COLO668 (cell line): ENCODE results near the gene OPRM1.
"Not testable (repeated sequence)": the region's sequence is repeated elsewhere in the genome, so short reads cannot be mapped to it uniquely, and the experiment has no call there.

Experiments used
- DNase-seq: peaks from one replicate; lab custom pipeline; 2025; ENCODE audit not compliant: unreplicated experiment; lab: John Stamatoyannopoulos, UW

OPRM1 gene

DNA sequence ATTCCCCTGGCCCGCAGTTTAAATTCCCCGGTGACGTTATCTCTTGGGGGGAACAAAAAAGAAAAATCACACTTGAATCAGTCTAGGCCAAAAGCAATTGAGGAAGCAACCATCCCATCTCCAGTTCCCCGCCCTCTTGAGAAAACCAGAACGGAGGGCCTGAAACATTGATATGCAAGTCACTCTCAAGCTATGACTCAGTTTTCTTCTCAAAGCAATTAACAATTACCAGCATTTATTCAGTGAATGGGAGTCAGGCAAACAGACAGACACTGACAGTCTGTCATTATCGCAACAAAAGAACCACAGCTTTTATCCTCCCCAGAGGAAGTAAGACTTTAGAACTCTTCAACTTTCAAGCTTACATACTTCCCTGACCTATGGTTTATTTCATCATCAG, 100.9 kb downstream of the OPRM1 start:
- DNase-seq: no peak

DNA sequence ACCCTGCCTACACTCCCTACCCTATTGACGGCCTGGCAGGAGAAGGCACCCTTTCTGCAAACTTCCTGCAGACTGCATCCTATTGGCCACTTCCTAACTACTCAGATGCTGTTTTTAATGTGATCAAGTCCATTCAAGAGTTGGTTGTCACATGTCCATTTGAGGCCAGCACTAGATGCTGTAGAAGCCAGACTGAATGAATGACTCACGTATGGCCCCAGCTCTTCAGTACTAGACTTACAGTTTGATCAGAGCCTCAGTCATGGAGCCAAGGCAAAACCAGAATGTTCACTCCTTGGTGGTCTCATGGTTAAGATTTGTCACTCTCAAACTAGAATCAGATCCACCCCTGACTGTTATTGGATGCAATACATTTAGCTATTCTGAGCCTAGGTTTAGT, 101.7 kb downstream of the OPRM1 start:
- no peak for DNase-seq

DNA sequence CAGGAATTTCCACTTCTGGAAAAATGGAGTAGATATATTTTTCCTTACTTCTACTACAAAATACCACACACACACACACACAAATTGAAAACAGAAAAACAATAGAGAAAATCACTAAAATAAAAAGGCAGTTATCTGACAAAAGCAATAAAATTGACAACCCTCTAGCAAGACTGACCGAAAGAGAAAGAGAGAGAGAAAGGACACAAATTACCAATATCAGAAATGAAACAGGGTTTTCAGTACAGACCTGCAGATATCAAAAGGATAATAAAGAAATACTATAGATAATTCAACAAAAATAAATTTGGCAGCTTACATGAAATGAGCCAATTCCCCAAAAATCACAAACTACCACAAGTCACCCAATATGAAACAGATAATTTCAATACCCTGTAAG, 104.7 kb downstream of the OPRM1 start:
- DNase-seq: no peak

DNA sequence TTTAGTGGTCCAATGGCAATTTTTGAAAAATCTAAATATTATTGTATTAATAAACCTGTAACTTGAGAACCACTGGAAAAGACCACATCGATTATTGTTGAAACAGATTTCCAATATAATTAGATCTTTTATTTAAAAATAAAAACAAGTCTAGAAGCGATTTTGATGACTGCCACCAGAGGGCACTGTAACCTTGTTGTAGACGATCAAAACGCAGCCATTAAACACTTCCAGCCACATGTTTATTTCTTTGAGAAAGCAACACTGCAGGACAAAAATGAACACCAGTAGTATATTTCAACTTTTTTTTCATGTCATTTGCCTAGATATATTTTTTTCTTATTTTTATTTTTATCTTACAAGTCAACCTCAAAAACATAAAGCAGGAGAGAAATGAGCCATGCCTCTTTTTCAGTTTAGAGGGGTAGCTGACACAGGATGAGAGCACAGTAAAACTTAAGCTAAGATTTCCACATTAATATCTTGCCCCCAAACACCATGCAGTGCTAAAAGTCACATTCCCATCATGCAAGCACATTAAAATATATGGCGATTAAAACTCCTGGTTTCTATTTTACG, 115.4 kb downstream of the OPRM1 start:
- peak; percentile 41 for DNase-seq

DNA sequence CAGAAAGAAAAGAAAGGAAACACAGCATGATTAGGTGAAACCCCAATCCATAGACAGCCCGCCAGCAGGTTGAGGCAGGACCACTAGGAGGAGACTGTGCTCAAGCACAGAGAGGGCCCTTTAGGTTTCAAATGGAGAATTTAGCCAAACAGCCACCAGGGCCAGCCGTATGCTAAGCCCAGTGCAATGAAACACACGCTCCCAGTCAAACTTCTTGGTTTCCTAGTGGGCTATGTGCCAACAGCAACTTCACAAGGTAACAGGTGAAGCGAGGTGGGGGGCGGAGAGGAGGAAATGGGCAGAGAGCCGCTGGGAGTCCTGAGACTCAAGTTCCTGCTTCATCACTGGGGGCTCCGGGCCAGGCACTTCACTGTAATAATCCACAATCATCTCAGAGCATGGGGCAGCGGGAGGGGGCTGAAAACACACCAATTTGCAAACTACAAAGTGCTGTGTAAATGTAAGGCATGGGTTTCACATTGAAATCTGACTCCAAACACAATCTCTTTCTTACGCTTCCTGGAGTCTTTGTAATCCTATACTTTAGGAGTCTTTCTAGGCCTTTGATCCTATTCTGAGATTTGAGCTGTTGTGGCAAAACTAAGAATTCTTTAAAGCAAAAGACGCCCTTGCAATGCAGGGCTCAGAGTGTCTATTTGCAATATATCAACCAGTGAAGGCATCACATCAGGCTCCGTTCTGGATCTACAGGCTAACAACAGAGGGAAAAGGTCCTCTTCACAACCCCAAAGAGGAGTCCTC, 117.3 kb downstream of the OPRM1 start:
- peak; percentile 6 for DNase-seq

DNA sequence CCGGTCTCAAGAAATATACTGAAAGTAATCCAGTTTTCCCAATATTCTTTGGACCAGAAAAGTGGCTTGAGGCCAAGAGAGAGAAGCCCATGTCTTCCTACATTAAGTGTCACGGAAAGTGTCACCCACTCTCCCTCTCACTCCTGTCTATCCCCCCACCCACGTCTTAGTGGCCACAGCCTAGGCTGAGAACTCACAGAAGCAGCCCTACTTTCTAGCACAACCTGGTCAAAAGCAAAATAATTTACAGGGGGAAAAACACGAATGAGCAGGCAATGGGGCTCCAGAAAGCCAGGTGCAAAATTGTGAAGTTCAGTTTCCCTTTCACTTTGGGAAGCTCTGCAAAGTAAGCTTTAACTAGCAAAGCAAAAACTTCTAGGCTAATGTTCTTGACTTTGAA, 118.0 kb downstream of the OPRM1 start:
- DNase-seq: no peak

DNA sequence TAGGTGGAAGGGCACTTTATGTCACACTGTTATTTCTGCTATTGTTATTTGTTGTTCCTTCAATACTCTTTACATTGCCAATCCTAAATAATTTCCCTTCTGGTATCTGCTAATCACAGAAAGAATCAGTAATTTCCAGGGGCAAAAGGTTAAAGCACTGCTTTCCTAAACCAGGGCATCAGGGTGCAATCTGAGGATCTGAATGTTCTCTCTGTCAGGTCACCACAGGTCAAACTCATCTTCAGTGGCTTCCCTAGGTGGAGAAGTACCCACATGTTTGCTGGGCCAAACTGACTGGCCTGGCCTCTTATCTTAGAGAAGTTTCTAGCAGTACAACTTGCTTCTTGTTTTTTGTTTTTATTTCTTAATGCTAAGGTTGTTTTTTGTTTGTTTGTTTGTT, 118.7 kb downstream of the OPRM1 start:
- DNase-seq: no peak

DNA sequence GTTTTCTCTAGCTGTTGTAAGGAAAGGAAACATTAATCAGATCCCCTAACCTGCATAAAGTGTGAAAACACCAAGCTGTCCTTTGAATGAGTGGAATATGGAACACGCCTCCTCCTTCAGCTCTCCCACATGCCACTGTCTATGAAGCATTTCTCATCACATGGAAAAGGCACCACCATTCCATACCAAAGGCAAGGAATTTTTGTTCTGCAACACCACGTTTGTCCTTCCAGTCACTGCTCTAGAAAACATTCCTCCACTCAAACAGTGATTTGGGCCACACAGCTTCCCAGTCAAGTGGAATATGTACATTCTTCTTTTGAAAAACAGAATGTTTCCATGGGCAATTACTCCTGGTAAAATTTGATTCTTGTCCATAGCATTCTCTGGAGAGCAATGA, 120.1 kb downstream of the OPRM1 start:
- DNase-seq: no peak

DNA sequence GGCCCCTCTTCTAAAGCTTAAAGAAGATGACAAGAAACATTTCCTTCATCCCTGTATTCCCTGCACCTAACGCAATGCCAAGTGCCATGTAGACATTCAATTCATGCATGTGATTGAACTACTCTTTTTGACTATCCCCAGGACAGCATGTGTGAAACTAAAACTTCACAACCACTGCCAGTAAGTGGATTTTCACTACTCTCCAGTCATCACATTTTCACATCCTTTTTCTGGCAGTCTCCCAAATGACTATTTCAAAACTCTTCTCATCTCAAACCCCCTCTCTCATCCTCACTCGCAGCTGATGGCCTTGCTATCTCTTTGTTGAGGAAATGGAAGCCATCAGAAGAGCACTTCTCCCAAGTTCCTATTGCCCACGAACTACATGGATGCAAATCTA, 122.6 kb downstream of the OPRM1 start:
- no peak for DNase-seq

DNA sequence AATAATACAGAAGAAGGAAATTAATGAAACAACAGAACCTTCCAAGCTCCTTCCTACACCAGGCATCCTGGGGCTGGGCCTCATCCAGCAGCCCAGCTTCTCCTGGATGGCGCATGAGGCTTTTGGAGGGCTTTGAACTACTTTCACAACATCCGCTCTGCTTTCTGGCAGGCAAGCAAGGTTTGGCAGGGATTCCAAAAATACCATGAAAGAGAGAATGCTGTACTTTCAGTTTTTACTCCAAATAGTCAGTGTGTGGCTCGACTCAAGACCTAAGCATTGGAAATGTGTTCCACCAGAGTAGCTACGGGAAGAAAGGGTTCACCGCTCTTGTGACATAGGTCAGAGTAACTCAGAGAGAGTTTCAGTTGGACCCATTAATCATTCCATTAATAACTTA, 125.4 kb downstream of the OPRM1 start:
- no peak for DNase-seq

DNA sequence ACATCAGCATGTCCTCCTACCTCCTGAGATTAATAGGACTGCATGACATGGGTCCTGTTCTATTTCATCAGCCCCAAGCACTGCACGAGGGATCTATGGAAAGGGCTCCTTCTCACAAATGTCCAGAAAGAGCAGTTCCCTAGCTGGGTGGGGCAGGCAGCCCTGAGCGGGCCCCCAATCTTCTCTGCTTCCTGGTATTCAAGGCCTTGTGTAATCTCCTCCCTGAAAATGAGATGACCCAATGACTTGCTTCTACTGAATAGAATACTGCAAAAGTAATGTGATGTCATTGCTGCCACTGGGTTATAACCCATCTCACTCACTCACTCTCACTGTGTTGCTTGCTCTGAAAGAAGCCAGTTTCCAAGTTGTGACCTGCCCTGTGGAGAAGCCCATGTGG, 126.4 kb downstream of the OPRM1 start:
- DNase-seq: no peak

DNA sequence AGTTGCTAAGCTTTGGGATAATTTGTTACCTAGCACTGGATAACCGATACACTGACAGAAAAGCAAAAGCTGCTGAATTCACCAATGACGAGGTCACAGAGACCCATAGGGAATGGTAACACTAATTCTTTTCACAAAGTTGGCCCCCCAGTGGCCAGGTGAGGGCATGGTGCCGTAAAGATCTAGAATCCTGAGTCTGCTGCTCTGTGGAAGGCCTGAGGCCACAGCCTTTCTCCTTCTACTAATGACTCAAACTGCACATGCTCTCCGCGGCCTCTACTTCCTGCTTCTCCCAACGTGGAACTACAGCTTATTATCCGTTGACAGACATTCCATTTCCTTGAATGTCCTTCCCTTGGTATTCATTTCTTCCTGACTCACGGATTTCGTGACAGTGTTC, 127.1 kb downstream of the OPRM1 start:
- DNase-seq: no peak

DNA sequence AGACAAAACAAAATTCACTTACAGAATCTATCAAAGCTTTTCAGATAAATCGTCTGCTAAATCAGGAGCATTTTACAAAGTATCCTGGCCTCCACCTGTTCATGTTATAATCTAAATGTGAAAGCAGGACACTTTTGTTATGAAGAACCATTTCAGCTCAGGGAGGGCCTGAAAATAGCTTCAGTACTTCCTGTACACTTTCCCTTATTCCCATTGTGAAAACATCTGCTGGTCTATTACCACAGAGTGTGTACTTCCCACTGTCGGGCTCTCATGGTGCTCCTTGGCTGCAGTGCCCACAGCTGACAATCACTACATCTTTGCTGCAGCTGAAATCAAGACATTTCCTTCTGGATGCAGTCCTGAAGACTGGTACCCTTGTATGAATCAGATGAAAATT, 128.1 kb downstream of the OPRM1 start:
- DNase-seq: no peak

DNA sequence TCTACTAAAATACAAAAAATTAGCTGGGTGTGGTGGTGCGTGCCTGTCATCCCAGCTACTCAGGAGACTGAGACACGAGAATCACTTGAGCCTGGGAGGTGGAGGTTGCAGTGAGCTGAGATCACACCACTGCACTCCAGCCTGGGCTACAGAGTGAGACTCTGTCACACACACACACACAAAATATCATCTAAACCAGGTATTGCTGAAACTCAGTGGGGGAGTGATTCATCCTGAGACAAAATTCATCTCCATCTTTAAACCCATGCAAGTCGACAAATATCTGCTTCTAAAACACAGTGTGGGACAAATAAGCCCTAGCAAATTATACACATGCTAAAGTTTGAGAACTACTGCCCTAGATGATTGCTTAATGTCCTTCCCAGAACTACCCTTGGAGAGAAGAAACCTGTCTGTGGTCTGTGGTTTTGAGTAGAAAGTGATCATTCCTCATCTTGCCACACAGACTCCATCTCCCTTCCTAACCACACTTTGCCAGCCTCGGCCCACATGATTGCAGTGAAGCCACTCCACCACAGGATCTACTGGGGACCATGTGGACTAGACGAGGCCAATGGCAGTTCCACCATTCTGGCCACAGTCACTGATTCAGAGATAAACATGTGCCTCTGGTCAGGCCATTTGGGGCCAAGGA, 130.3 kb downstream of the OPRM1 start:
- no peak for DNase-seq

DNA sequence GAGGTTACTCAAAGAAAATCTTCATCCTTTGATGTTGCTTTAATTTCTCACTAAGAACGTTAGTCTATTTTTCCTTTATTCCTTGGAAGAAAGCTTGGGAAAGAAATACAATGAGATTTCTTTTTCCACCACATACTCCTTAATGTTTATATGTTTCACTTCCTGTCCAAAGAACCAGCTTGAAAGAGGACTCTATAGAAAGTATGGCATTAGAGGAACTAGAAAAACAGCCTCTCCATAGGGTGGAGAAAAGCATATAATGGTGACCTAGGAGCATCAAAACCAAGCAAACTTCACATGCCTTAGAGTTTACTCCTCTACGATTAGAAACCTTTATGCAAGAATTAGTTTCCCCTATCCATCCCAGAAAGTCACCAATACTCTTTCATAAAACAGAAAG, 131.1 kb downstream of the OPRM1 start:
- no peak for DNase-seq

DNA sequence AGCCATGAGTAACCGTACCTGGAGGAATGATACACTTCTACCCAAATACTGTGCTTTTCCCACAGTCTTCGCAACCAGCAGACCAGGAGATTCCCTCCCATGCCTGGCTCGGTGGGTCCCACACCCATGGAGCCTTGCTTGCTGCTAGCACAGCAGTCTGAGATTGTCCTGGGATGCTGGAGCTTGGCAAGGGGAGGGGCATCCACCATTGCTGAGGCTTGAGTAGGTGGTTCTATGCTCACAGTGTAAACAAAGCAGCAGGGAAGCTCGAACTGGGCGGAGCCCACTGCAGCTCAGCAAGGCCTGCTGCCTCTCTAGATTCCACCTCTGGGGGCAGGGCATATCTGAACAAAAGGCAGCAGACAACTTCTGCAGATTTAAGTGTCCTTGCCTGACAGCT, 133.4 kb downstream of the OPRM1 start:
- DNase-seq: not testable (repeated sequence)

DNA sequence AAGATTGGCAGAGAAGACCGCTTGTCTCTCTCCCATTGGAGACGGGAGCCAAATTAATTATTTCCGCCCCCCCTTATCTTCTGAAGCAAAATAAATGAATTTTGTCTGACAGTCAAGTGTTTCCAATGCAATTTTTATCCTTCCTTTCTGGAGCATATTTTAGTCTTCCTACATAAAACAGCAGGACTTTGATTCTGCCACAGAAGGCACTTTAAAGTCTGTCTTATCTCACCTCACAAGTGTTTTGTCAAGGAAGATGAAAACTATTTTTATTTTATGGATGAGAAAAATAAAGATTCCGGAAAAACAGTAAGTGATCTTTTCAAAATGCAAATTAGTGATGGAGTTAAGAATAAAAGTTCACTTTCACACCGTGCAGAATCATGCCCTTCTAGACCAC, 140.4 kb downstream of the OPRM1 start:
- no peak for DNase-seq

DNA sequence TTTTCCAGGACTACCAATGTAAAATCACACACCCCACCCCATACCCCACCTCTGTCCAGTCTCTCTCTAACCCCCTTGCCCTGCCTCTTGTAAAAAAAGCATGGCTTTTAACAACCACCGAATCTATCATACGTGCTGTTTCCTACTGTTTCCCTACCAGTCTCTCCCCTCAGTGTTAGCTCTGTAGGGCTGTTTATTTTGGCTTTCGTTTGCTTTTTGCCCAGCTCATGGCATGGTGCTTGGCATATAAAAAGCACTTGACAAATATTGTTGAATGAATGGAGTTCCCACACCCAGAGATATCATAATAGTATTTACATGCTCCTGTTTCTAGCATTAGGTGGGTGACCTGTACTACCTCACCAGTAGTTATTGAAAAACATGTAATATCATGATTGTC, 148.2 kb downstream of the OPRM1 start:
- DNase-seq: no peak

DNA sequence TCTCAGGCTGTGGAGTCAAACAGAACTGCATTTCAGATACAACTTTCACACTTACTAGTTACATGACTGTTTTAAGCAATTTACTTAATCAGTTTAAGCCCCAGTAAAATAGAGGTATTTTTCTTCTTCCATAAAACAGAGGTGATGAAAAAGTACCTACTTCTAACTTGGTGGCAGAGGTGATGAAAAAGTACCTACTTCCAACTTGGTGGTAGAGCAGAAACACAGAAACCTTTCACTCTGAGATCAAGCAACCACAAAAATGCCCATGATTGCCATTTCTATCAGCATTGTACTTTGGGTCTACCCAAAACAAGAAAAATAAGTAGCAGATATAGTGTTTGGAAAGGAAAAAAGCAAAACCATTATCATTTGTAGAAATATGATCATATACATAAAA, 148.7 kb downstream of the OPRM1 start:
- DNase-seq: no peak

DNA sequence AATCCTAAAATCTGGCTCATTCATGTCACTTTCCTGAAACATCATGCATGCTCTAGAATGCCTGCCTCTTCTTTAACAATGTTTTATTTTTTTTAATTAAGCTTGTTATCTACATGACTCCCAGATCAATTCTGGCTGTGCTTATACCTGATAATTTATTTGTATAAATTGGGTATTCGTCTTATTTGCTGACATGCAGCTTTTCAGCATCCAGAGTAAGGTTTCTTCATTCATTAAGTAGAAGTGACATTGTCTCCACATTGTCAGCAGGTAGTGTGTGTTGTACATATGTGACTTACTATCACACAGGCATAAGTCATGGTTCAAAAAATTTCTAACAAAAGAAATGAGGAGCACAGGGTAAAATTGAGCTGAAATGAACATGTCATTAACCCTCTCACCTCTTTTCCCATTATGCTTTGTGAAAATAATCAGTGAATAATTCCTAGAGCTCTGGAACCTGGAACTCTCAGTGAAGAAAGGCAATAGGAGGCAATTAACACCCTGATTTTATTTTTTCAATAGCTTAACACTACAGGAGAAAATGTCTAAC, 157.4 kb downstream of the OPRM1 start:
- no peak for DNase-seq

DNA sequence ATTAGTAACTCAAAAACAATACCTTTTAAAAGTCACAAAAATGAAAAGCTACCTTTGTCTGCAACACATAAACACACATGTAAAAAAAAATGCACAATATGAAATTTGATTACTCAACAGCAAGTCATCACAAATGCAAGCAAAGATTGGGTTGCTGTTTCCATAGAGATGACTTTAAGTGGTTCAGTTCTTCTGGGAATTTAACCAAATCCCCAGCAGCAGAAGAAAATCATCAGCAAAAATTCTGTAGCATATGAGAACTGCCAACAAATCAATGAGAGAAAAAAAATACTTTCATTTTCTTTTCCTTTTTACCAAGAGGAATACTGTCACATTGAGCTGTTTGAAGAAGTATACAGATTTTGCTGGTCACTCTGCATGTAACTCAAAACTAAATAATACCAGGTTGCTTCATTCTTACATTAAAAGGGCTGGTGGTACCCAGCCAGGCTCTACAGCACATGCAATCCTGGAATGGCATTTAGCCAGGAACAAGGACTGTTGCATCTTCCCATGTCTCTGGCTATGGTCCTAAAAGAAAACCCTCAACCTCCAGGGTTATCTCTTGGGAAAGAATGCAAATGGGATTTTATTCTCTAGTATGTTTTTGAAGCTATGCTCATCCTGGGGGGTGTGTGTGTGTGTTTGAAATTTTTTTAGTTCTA, 158.3 kb downstream of the OPRM1 start:
- DNase-seq: no peak

DNA sequence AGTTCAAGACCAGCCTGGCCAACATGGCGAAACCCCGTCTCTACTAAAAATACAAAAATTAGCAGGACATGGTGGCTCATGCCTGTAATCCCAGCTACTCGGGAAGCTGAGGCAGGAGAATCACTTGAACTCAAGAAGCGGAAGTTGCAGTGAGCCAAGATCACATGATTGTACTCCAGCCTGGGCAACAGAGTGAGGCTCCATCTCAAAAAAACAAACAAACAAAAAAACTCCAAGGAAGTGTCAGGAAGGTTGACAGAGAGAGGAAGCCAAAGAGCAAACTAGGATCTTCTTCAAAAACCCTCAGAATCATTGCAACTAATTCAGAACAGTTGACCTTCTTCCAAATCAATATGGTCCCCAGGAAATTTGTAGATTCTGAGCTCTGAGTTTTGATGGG, 162.6 kb downstream of the OPRM1 start:
- not testable (repeated sequence) for DNase-seq
